Fibroblast of peridontal ligament (primary cell): ENCODE measurements around the gene TICAM2.

ENCODE experiments used
- DNase-seq: peaks from one replicate; pipeline ENCODE4 v3.0.0-alpha.2; 2010; ENCODE audit errors: extremely low read depth

The TICAM2 gene

GRCh38 chr5:115532517-115532916, 69.8 kb downstream of the TICAM2 start:
- DNase-seq: no peak

DNA sequence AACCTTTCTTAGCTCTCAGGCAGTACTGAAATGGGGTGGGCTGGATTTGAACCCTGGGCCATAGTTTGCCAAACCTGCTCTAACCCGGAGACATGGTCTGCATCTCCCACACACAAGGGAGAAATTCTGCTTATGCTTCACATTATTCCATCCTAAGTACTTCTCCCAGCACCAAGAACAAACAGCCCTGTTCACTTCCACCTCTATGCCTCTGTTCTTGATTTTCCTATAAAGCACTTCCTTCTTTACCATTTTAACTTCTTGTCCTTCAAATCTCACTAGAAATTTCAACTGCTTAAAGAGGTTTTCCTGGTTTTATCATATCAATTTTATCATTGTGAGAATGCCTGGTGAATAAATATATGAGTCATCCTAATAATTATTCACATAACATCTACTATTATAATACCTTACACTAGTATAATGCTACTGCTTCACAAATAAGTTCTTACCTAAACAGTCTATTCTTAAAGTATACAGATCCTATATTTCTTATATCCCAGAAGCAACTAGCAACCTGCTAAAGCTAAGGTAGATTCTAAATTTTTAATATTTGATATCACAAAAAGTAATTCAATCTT, 70.4 kb downstream of the TICAM2 start:
- DNase-seq: no peak

GRCh38 chr5:115531380-115531779, 70.9 kb downstream of the TICAM2 start:
- no peak for DNase-seq

- peak; percentile 74 for DNase-seq
These were observed 71.9 kb downstream of the TICAM2 start for GRCh38 chr5:115530426-115530825.
